Measurements from ENCODE around the gene GOLGA8J.

DNA sequence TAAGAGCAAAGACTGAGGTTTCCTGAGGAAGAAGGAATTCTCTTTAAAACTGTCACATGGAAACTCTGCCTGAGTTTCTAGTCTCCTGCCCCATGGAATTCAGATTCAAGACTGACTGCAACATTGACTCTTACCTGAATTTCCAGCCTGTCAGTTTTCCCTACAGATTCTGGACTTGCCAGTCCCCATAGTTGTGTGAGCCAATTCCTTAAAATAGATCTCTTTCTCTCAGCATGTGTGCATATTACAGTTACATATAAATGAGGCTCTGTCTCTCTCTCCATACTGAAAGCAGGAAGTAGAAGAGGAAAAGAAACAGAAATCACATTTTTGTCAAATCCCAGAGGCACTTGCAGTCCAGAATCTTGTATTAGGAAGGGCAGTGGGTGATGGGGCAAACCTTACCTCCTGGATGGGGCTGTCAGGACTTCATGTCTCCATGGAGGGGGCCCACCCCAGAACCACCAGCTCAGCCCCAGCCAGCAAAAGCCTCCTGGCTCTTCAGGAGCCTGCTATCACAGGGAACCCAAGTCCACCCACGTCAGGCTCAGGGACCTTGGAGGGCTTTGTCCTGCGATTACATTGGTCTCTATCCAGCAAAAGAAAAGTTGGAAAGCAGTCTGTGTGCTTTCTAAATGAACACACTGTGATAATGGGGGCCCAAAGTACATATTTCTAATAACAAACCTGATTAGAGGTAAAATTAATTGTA lies 18.8 kb upstream of the GOLGA8J start:
- TF ChIP-seq, protein P1, sequence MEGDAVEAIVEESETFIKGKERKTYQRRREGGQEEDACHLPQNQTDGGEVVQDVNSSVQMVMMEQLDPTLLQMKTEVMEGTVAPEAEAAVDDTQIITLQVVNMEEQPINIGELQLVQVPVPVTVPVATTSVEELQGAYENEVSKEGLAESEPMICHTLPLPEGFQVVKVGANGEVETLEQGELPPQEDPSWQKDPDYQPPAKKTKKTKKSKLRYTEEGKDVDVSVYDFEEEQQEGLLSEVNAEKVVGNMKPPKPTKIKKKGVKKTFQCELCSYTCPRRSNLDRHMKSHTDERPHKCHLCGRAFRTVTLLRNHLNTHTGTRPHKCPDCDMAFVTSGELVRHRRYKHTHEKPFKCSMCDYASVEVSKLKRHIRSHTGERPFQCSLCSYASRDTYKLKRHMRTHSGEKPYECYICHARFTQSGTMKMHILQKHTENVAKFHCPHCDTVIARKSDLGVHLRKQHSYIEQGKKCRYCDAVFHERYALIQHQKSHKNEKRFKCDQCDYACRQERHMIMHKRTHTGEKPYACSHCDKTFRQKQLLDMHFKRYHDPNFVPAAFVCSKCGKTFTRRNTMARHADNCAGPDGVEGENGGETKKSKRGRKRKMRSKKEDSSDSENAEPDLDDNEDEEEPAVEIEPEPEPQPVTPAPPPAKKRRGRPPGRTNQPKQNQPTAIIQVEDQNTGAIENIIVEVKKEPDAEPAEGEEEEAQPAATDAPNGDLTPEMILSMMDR (IDR thresholded peaks at IDR 0.05; ENCODE audit: insufficient read depth, low read length, poor library complexity, severe bottlenecking): no peak
- TF ChIP-seq EZH2phosphoT487 (conservative IDR thresholded peaks at IDR 0.05; ENCODE audit: low read length): no peak

Data from SU-DHL-6 (cell line).